Measurements from ENCODE around the gene CRISP1.

CRISP1 gene

GRCh38 chr6:49847673-49848072 is 18.7 kb downstream of the CRISP1 start:
- H3K27me3 ChIP-seq (ENCODE audit: control insufficient read depth, insufficient read depth, low read length), result no peaks in the 10 kb centered on the region
- no peak overlapping the region for H3K27ac ChIP-seq
- no peak overlapping the region for H2AFZ ChIP-seq
- no peaks in the 10 kb centered on the region for H3K79me2 ChIP-seq
- no peaks in the 10 kb centered on the region for H3K9me3 ChIP-seq (ENCODE audit: control insufficient read depth, low read length)
- no peaks in the 10 kb centered on the region for H3K4me1 ChIP-seq
- no peak overlapping the region for H3K4me2 ChIP-seq (ENCODE audit: low read length)
- H3K4me3 ChIP-seq (ENCODE audit: low read depth, low read length), result no peak overlapping the region
- no peak overlapping the region for H3K9ac ChIP-seq
- no peaks in the 10 kb centered on the region for H3K36me3 ChIP-seq (ENCODE audit: control insufficient read depth, insufficient read depth, low read length)
- no peak for TF ChIP-seq CTCF (IDR thresholded peaks at IDR 0.05)

- no peaks in the 10 kb centered on the region for H3K36me3 ChIP-seq (ENCODE audit: control insufficient read depth, insufficient read depth, low read length)
Observed at GRCh38 chr6:49847014-49847413, 19.3 kb downstream of the CRISP1 start.

GRCh38 chr6:49841424-49841823 is 24.9 kb downstream of the CRISP1 start:
- Histone ChIP-seq H3K4me3 (ENCODE audit: low read depth, low read length) (no peak overlapping the region), H3K27me3 (ENCODE audit: control insufficient read depth, insufficient read depth, low read length) (no peaks in the 10 kb centered on the region), H2AFZ (no peak overlapping the region), H3K4me1 (no peaks in the 10 kb centered on the region), H3K9ac (no peak overlapping the region), H3K27ac (no peak overlapping the region), H3K79me2 (no peaks in the 10 kb centered on the region), H3K36me3 (ENCODE audit: control insufficient read depth, insufficient read depth, low read length) (no peaks in the 10 kb centered on the region), H3K9me3 (ENCODE audit: control insufficient read depth, low read length) (no peaks in the 10 kb centered on the region), H3K4me2 (ENCODE audit: low read length) (no peak overlapping the region)
- no peak for TF ChIP-seq CTCF (IDR thresholded peaks at IDR 0.05)

More at GRCh38 chr6:49847014-49847413, 19.3 kb downstream of the CRISP1 start:
- no peak overlapping the region for H3K9ac ChIP-seq
- H3K4me3 ChIP-seq (ENCODE audit: low read depth, low read length), result no peak overlapping the region
- H3K27ac ChIP-seq, result no peak overlapping the region
- TF ChIP-seq CTCF (IDR thresholded peaks at IDR 0.05), result no peak
- H2AFZ ChIP-seq, result no peak overlapping the region
- H3K9me3 ChIP-seq (ENCODE audit: control insufficient read depth, low read length), result no peaks in the 10 kb centered on the region
- no peaks in the 10 kb centered on the region for H3K27me3 ChIP-seq (ENCODE audit: control insufficient read depth, insufficient read depth, low read length)
- H3K4me2 ChIP-seq (ENCODE audit: low read length), result no peak overlapping the region
- H3K4me1 ChIP-seq, result no peaks in the 10 kb centered on the region
- no peaks in the 10 kb centered on the region for H3K79me2 ChIP-seq

GRCh38 chr6:49839957-49840356 is 26.4 kb downstream of the CRISP1 start:
- H3K4me3 ChIP-seq (ENCODE audit: low read depth, low read length), result no peak overlapping the region
- H3K27me3 ChIP-seq (ENCODE audit: control insufficient read depth, insufficient read depth, low read length), result no peaks in the 10 kb centered on the region
- no peaks in the 10 kb centered on the region for H3K36me3 ChIP-seq (ENCODE audit: control insufficient read depth, insufficient read depth, low read length)
- H3K4me2 ChIP-seq (ENCODE audit: low read length), result no peak overlapping the region
- no peak overlapping the region for H2AFZ ChIP-seq
- no peak for TF ChIP-seq CTCF (IDR thresholded peaks at IDR 0.05)
- H3K9me3 ChIP-seq (ENCODE audit: control insufficient read depth, low read length), result no peaks in the 10 kb centered on the region
- no peak overlapping the region for H3K27ac ChIP-seq
- no peaks in the 10 kb centered on the region for H3K4me1 ChIP-seq
- no peak overlapping the region for H3K9ac ChIP-seq
- no peaks in the 10 kb centered on the region for H3K79me2 ChIP-seq

GRCh38 chr6:49839162-49839561 is 27.2 kb downstream of the CRISP1 start:
- no peak overlapping the region for H3K27ac ChIP-seq
- H3K36me3 ChIP-seq (ENCODE audit: control insufficient read depth, insufficient read depth, low read length), result no peaks in the 10 kb centered on the region
- H3K4me2 ChIP-seq (ENCODE audit: low read length), result no peak overlapping the region
- no peaks in the 10 kb centered on the region for H3K9me3 ChIP-seq (ENCODE audit: control insufficient read depth, low read length)
- no peak overlapping the region for H3K9ac ChIP-seq
- TF ChIP-seq CTCF (IDR thresholded peaks at IDR 0.05), result no peak
- no peaks in the 10 kb centered on the region for H3K27me3 ChIP-seq (ENCODE audit: control insufficient read depth, insufficient read depth, low read length)
- no peaks in the 10 kb centered on the region for H3K4me1 ChIP-seq
- H3K79me2 ChIP-seq, result no peaks in the 10 kb centered on the region
- no peak overlapping the region for H2AFZ ChIP-seq
- H3K4me3 ChIP-seq (ENCODE audit: low read depth, low read length), result no peak overlapping the region

All from parathyroid adenoma (tissue), 2 donors.